Loucy (cell line): ENCODE data around the gene PIGP.
"Not testable (repeated sequence)": the region's sequence is repeated elsewhere in the genome, so short reads cannot be mapped to it uniquely, and the experiment has no call there.

ENCODE experiments used
- CTCF ChIP-seq: fragments of 200-600 bp; sonication (generic); conservative IDR thresholded peaks from 2 replicates; pipeline ENCODE4 v1.5.1; 2014; ENCODE audit warnings: mild to moderate bottlenecking, antibody characterized with exemption, low read length
- EZH2phosphoT487 ChIP-seq: fragments of 200-600 bp; IDR thresholded peaks from 2 replicates; pipeline ENCODE4 v1.6.1; 2018; ENCODE audit warnings: antibody characterized with exemption, mild to moderate bottlenecking, moderate library complexity, borderline replicate concordance

DNA sequence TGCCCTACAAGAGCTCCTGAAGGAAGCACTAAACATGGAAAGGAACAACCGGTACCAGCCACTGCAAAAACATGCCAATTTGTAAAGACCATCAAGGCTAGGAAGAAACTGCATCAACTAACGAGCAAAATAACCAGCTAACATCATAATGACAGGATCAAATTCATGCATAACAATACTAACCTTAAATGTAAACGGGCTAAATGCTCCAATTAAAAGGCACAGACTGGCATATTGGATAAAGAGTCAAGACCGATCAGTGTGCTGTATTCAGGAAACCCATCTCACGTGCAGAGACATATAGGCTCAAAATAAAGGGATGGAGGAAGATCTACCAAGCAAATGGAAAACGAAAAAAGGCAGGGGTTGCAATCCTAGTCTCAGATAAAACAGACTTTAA is 38.2 kb upstream of the PIGP start:
- TF ChIP-seq CTCF, EZH2phosphoT487: not testable (repeated sequence)
